ENCODE results near the gene NKIRAS1.

The NKIRAS1 gene

GRCh38 chr3:23953523-23953922 is 36.7 kb upstream of the NKIRAS1 start:
- Histone ChIP-seq H3K9ac (ENCODE audit: low read length in 5 of 5) (peak overlapping the region in 1 of 5 donors; percentile 14), H3K36me3 (ENCODE audit: control insufficient read depth in 5 of 5, insufficient read depth in 5 of 5, low read length in 5 of 5) (peaks cover 11 to 29% (median 17%) of the 10 kb centered on the region in 5 donors), H3K27me3 (ENCODE audit: control insufficient read depth in 5 of 5, insufficient read depth in 4 of 5, low read length in 5 of 5) (no peaks in the 10 kb centered on the region), H3K27ac (ENCODE audit: low read depth, low read length) (no peak overlapping the region), H3K4me3 (ENCODE audit: low read depth in 1 of 5, low read length in 5 of 5) (no peak overlapping the region), H3K4me1 (ENCODE audit: control insufficient read depth in 5 of 5, insufficient read depth in 5 of 5, low read length in 5 of 5) (peaks cover 0 to 56% (median 51%) of the 10 kb centered on the region in 5 donors), H3K9me3 (ENCODE audit: control insufficient read depth in 5 of 5, low read length in 5 of 5) (no peaks in the 10 kb centered on the region)

GRCh38 chr3:23952646-23953045 is 35.9 kb upstream of the NKIRAS1 start:
- no peak overlapping the region for H3K4me3 ChIP-seq (ENCODE audit: low read depth in 1 of 5, low read length in 5 of 5)
- no peaks in the 10 kb centered on the region for H3K9me3 ChIP-seq (ENCODE audit: control insufficient read depth in 5 of 5, low read length in 5 of 5)
- H3K9ac ChIP-seq (ENCODE audit: low read length in 5 of 5), result no peak overlapping the region
- H3K36me3 ChIP-seq (ENCODE audit: control insufficient read depth in 5 of 5, insufficient read depth in 5 of 5, low read length in 5 of 5), result peaks cover 6 to 22% (median 13%) of the 10 kb centered on the region in 5 donors
- H3K27ac ChIP-seq (ENCODE audit: low read depth, low read length), result no peak overlapping the region
- H3K4me1 ChIP-seq (ENCODE audit: control insufficient read depth in 5 of 5, insufficient read depth in 5 of 5, low read length in 5 of 5), result peaks cover 0 to 64% (median 59%) of the 10 kb centered on the region in 5 donors
- H3K27me3 ChIP-seq (ENCODE audit: control insufficient read depth in 5 of 5, insufficient read depth in 4 of 5, low read length in 5 of 5), result no peaks in the 10 kb centered on the region

DNA sequence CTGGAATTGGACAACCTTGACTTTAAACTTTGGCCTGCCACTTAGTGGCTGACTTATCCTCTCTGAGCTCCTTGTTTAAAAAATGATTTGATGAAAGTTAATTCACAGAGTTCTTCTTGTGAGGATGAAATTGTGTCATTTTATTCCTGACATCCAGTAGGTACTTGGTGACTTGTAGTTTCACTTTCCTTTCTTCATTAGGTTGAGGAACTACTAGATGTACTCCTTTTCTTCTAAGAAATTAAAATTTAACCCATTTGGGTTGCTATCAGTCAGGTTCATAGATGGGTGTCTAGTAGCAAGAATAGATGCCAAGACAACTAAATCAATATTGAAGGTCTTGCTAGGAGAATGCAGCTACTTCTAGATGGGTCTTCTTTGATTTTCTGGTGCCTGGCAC is 33.5 kb upstream of the NKIRAS1 start:
- no peak overlapping the region for H3K4me3 ChIP-seq (ENCODE audit: low read depth in 1 of 5, low read length in 5 of 5)
- peaks cover 4 to 79% (median 75%) of the 10 kb centered on the region in 5 donors for H3K4me1 ChIP-seq (ENCODE audit: control insufficient read depth in 5 of 5, insufficient read depth in 5 of 5, low read length in 5 of 5)
- H3K9ac ChIP-seq (ENCODE audit: low read length in 5 of 5), result peak overlapping the region in 2 of 5 donors; percentile 16 to 51

DNA sequence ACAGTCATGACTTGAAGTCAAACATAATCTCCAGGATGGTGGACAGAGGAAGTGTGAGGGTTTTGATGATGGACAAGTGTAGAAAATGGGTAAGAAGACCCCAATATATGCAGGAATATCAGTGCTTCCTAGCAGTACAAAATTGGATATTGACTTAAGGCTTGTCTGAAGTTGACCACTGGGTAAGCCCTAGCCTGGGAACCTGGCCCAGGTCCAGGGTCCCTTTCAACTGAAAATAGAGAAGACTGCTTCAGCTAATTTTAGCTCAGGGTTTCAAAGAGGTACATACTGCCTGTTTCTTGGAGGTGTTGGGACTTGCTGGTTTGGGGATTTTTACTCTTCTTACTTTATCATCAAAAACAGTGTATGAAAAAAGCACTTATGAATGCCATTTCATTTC is 33.0 kb upstream of the NKIRAS1 start:
- peaks cover 3 to 7% (median 4%) of the 10 kb centered on the region in 5 donors for H3K36me3 ChIP-seq (ENCODE audit: control insufficient read depth in 5 of 5, insufficient read depth in 5 of 5, low read length in 5 of 5)
- no peaks in the 10 kb centered on the region for H3K27me3 ChIP-seq (ENCODE audit: control insufficient read depth in 5 of 5, insufficient read depth in 4 of 5, low read length in 5 of 5)
- H3K27ac ChIP-seq (ENCODE audit: low read depth, low read length), result peak overlapping the region; percentile 82
- peak overlapping the region in 1 of 5 donors; percentile 51 for H3K9ac ChIP-seq (ENCODE audit: low read length in 5 of 5)
- peaks cover 4 to 76% (median 75%) of the 10 kb centered on the region in 5 donors for H3K4me1 ChIP-seq (ENCODE audit: control insufficient read depth in 5 of 5, insufficient read depth in 5 of 5, low read length in 5 of 5)
- H3K9me3 ChIP-seq (ENCODE audit: control insufficient read depth in 5 of 5, low read length in 5 of 5), result no peaks in the 10 kb centered on the region
- no peak overlapping the region for H3K4me3 ChIP-seq (ENCODE audit: low read depth in 1 of 5, low read length in 5 of 5)

More for the DNA sequence above, 33.5 kb upstream of the NKIRAS1 start:
- H3K9me3 ChIP-seq (ENCODE audit: control insufficient read depth in 5 of 5, low read length in 5 of 5), result no peaks in the 10 kb centered on the region
- peak overlapping the region; percentile 82 for H3K27ac ChIP-seq (ENCODE audit: low read depth, low read length)
- peaks cover 6 to 10% (median 8%) of the 10 kb centered on the region in 5 donors for H3K36me3 ChIP-seq (ENCODE audit: control insufficient read depth in 5 of 5, insufficient read depth in 5 of 5, low read length in 5 of 5)
- H3K27me3 ChIP-seq (ENCODE audit: control insufficient read depth in 5 of 5, insufficient read depth in 4 of 5, low read length in 5 of 5), result no peaks in the 10 kb centered on the region

DNA sequence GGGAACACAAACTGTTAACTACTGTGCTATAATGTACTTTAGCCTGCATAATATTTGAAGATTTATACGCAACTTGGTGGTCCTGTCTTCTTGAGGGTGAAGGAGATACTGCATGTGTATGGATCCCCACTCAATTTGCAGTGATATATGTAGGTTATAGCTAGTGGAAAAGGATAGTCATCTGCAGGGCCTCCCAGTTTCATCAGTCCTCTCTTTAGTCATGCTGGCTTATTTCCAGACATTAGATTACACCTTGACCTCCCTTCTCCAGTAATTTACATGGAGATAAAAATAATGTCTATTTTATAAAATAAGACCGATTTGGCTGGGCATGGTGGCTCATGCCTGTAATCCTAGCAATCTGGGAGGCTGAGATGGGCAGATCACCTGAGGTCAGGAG is 32.0 kb upstream of the NKIRAS1 start:
- H3K36me3 ChIP-seq (ENCODE audit: control insufficient read depth in 5 of 5, insufficient read depth in 5 of 5, low read length in 5 of 5), result peaks cover 0 to 3% (median 0%) of the 10 kb centered on the region in 5 donors
- no peaks in the 10 kb centered on the region for H3K9me3 ChIP-seq (ENCODE audit: control insufficient read depth in 5 of 5, low read length in 5 of 5)
- H3K27ac ChIP-seq (ENCODE audit: low read depth, low read length), result peak overlapping the region; percentile 82
- H3K4me3 ChIP-seq (ENCODE audit: low read depth in 1 of 5, low read length in 5 of 5), result no peak overlapping the region
- no peaks in the 10 kb centered on the region for H3K27me3 ChIP-seq (ENCODE audit: control insufficient read depth in 5 of 5, insufficient read depth in 4 of 5, low read length in 5 of 5)
- H3K4me1 ChIP-seq (ENCODE audit: control insufficient read depth in 5 of 5, insufficient read depth in 5 of 5, low read length in 5 of 5), result peaks cover 4 to 77% (median 70%) of the 10 kb centered on the region in 5 donors
- H3K9ac ChIP-seq (ENCODE audit: low read length in 5 of 5), result no peak overlapping the region

- peak overlapping the region; percentile 74 to 94 (median 82) for H3K4me3 ChIP-seq (ENCODE audit: low read depth in 1 of 5, low read length in 5 of 5)
- peaks cover 4 to 52% (median 46%) of the 10 kb centered on the region in 5 donors for H3K4me1 ChIP-seq (ENCODE audit: control insufficient read depth in 5 of 5, insufficient read depth in 5 of 5, low read length in 5 of 5)
- no peaks in the 10 kb centered on the region for H3K27me3 ChIP-seq (ENCODE audit: control insufficient read depth in 5 of 5, insufficient read depth in 4 of 5, low read length in 5 of 5)
- H3K9me3 ChIP-seq (ENCODE audit: control insufficient read depth in 5 of 5, low read length in 5 of 5), result no peaks in the 10 kb centered on the region
- H3K27ac ChIP-seq (ENCODE audit: low read depth, low read length), result peak overlapping the region; percentile 82
- peak overlapping the region; percentile 11 to 95 (median 80) for H3K9ac ChIP-seq (ENCODE audit: low read length in 5 of 5)
- H3K36me3 ChIP-seq (ENCODE audit: control insufficient read depth in 5 of 5, insufficient read depth in 5 of 5, low read length in 5 of 5), result peaks cover 0 to 3% (median 0%) of the 10 kb centered on the region in 5 donors
Measured at GRCh38 chr3:23945913-23946687, 29.3 kb upstream of the NKIRAS1 start.

- peak overlapping the region in 2 of 5 donors; percentile 42 to 70 for H3K9ac ChIP-seq (ENCODE audit: low read length in 5 of 5)
- H3K27ac ChIP-seq (ENCODE audit: low read depth, low read length), result no peak overlapping the region
- H3K27me3 ChIP-seq (ENCODE audit: control insufficient read depth in 5 of 5, insufficient read depth in 4 of 5, low read length in 5 of 5), result no peaks in the 10 kb centered on the region
- peaks cover 0 to 3% (median 0%) of the 10 kb centered on the region in 5 donors for H3K36me3 ChIP-seq (ENCODE audit: control insufficient read depth in 5 of 5, insufficient read depth in 5 of 5, low read length in 5 of 5)
- peak overlapping the region in 4 of 5 donors; percentile 48 to 74 (median 66) for H3K4me3 ChIP-seq (ENCODE audit: low read depth in 1 of 5, low read length in 5 of 5)
- peaks cover 4 to 50% (median 44%) of the 10 kb centered on the region in 5 donors for H3K4me1 ChIP-seq (ENCODE audit: control insufficient read depth in 5 of 5, insufficient read depth in 5 of 5, low read length in 5 of 5)
- no peaks in the 10 kb centered on the region for H3K9me3 ChIP-seq (ENCODE audit: control insufficient read depth in 5 of 5, low read length in 5 of 5)
Measured at GRCh38 chr3:23945663-23945912, 28.8 kb upstream of the NKIRAS1 start.

DNA sequence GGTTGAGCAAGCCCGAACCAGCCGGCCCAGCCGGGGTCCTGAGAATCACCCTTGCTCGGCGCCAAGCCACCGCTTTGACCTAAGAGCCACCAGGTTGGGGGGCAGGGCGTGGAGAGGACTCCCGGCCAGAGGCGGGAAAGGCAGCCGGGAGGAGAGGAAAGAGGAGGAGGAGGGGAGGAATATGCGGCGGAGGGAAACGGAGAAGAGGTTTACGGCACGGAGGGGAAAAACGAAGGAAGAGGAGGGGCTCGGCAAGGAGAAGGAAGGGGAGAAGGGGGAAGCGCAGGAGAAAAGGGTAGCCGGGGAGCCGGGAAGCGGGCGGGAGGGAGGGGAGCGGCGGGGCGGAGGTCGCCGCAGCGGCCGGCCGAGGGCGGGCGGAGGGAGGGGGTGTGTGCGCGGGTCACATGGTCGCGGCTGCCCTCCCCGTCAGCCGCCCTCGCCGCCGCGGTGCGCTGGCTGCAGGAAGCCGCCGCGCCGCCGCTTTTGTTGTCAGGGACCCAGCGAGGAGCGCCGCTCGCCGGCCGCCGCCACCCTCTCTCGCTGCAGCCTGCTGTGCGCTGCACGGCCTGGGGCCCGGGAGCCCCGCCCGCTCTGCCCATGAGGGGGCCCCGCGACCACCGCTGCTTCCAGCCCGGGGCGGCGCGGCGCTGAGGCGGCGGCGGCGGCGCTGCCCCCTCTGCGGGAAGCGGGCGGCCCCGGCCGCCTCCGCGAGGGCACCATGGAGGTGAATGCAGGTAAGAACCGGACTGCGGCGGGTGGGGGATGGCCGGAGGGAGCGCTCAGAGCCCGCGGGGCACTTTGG is 28.3 kb upstream of the NKIRAS1 start, which contains the start of gene NR1D2:
NR1D2 (plus strand) TSS at position 426 of the 802 bp plus-strand sequence; CDS start at position 719, 293 bp downstream.
- Histone ChIP-seq H3K4me1 (ENCODE audit: control insufficient read depth in 5 of 5, insufficient read depth in 5 of 5, low read length in 5 of 5) (peaks cover 4 to 45% (median 39%) of the 10 kb centered on the region in 5 donors), H3K36me3 (ENCODE audit: control insufficient read depth in 5 of 5, insufficient read depth in 5 of 5, low read length in 5 of 5) (peaks cover 0 to 3% (median 0%) of the 10 kb centered on the region in 5 donors), H3K27ac (ENCODE audit: low read depth, low read length) (peak within 1 kb of the TSS; percentile 82)

DNA sequence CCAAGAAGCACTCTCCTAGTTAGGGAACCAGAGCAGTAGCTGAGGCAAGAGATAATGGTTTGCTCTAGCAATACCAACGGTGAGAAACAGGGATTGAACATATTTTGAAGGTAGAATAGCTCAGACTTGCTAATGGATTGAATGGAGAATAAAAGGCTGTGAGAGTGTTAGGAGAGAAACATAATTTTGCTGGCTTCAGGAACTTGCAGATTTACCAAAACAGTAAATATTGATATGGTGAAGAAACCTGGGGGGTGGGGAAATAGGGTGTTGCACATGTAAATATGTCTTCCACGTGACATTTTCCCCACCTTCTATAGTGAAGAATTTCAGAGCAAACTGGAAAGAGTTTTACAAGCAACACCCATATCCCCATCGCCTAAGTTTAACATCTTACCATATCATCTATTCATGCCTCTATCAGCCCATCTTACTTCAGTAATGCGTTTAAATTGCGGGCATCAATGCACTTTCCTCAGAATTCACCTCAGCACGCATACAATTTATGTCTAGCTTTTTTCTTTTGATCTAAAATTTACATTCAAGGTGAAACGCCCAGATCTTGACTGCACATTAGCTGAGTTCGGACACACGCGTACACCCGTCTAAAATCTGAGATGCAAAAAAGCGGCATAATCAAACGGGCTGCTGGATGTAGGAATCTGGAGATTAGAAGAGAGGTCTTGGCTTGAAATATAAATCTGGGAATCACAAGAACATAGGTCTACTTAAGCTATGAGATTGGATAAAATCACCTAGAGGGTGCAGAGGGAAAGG is 27.4 kb upstream of the NKIRAS1 start:
- no peaks in the 10 kb centered on the region for H3K27me3 ChIP-seq (ENCODE audit: control insufficient read depth in 5 of 5, insufficient read depth in 4 of 5, low read length in 5 of 5)
- H3K36me3 ChIP-seq (ENCODE audit: control insufficient read depth in 5 of 5, insufficient read depth in 5 of 5, low read length in 5 of 5), result peaks cover 0 to 3% (median 0%) of the 10 kb centered on the region in 5 donors
- H3K27ac ChIP-seq (ENCODE audit: low read depth, low read length), result no peak overlapping the region
- H3K9me3 ChIP-seq (ENCODE audit: control insufficient read depth in 5 of 5, low read length in 5 of 5), result no peaks in the 10 kb centered on the region
- peak overlapping the region in 2 of 5 donors; percentile 23 to 43 for H3K9ac ChIP-seq (ENCODE audit: low read length in 5 of 5)
- peaks cover 4 to 37% (median 31%) of the 10 kb centered on the region in 5 donors for H3K4me1 ChIP-seq (ENCODE audit: control insufficient read depth in 5 of 5, insufficient read depth in 5 of 5, low read length in 5 of 5)
- H3K4me3 ChIP-seq (ENCODE audit: low read depth in 1 of 5, low read length in 5 of 5), result peak overlapping the region; percentile 67 to 76 (median 74)

More for the DNA sequence above, 28.3 kb upstream of the NKIRAS1 start, which contains the start of gene NR1D2:
- H3K9me3 ChIP-seq (ENCODE audit: control insufficient read depth in 5 of 5, low read length in 5 of 5), result no peaks in the 10 kb centered on the region
- peak within 1 kb of the TSS; percentile 11 to 95 (median 80) for H3K9ac ChIP-seq (ENCODE audit: low read length in 5 of 5)
- H3K4me3 ChIP-seq (ENCODE audit: low read depth in 1 of 5, low read length in 5 of 5), result peak within 1 kb of the TSS; percentile 74 to 94 (median 79)
- no peaks in the 10 kb centered on the region for H3K27me3 ChIP-seq (ENCODE audit: control insufficient read depth in 5 of 5, insufficient read depth in 4 of 5, low read length in 5 of 5)
